OCI-LY7 (cell line): ENCODE results near the gene TMEM109. TPM values are rescaled to one million over a fixed set of nuclear protein-coding genes. Genes with fewer than 3 reads are reported as not detected.

Source experiments
- BruUV-seq: library from RNA; stranded (reverse); fragments of 400-500 nt; replicated peaks from 2 replicates; lab custom pipeline; 2021; lab: Mats Ljungman, UMichigan
- CTCF ChIA-PET: fragments of 300-600 bp; sonication (Branson Sonifier 250); formaldehyde crosslinking; loops from one replicate; lab custom pipeline; 2022; ENCODE audit warnings: antibody characterized with exemption; ENCODE audit not compliant: unreplicated experiment; lab: Charles Lee
- POLR2A ChIA-PET: fragments of 300-600 bp; sonication (Branson Sonifier 250); formaldehyde crosslinking; loops from one replicate; lab custom pipeline; 2022; ENCODE audit warnings: antibody characterized with exemption; lab: Charles Lee
- DNase-seq: peaks from one replicate; pipeline ENCODE4 v3.0.0-alpha.2; 2015; ENCODE audit warnings: low spot score
- H2AFZ ChIP-seq: fragments of 200-600 bp; sonication (generic), shearing (Covaris generic); 2 replicates; pipeline ENCODE4 v1.6.1; 2014; ENCODE audit warnings: mild to moderate bottlenecking, antibody characterized with exemption, low read length, moderate library complexity
- H3K27ac ChIP-seq: fragments of 200-600 bp; sonication (generic); 2 replicates; pipeline ENCODE4 v1.5.1; 2014; ENCODE audit warnings: mixed run types, low read depth, mild to moderate bottlenecking, moderate library complexity, low read length, inconsistent platforms; ENCODE audit not compliant: poor library complexity, severe bottlenecking
- H3K36me3 ChIP-seq: fragments of 200-600 bp; sonication (generic); 2 replicates; pipeline ENCODE4 v1.6.1; 2014; ENCODE audit warnings: mild to moderate bottlenecking, antibody characterized with exemption, low read length, moderate library complexity, mixed read lengths; ENCODE audit not compliant: insufficient read depth
- H3K4me1 ChIP-seq: fragments of 200-600 bp; sonication (generic); 2 replicates; pipeline ENCODE4 v1.5.1; 2014; ENCODE audit warnings: mild to moderate bottlenecking, low read length; ENCODE audit not compliant: insufficient read depth, poor library complexity, severe bottlenecking
- H3K4me2 ChIP-seq: fragments of 200-600 bp; sonication (generic); 2 replicates; pipeline ENCODE4 v1.6.1; 2014; ENCODE audit warnings: mild to moderate bottlenecking, low read length
- H3K4me3 ChIP-seq: fragments of 200-600 bp; sonication (generic); 2 replicates; pipeline ENCODE4 v1.5.1; 2014; ENCODE audit warnings: mild to moderate bottlenecking, low read depth, low read length; ENCODE audit not compliant: poor library complexity, severe bottlenecking
- H3K79me2 ChIP-seq: fragments of 200-600 bp; sonication (generic); 2 replicates; pipeline ENCODE4 v1.6.1; 2016; ENCODE audit warnings: low read depth, mild to moderate bottlenecking, low read length, moderate library complexity, mixed read lengths; ENCODE audit not compliant: insufficient read depth
- H3K9me2 ChIP-seq: fragments of 200-600 bp; sonication (generic); 2 replicates; pipeline ENCODE4 v1.6.1; 2016; ENCODE audit warnings: mild to moderate bottlenecking, low read length, mixed read lengths; ENCODE audit not compliant: insufficient read depth
- H3K9me3 ChIP-seq: fragments of 200-600 bp; sonication (generic); 2 replicates; pipeline ENCODE4 v1.6.1; 2014; ENCODE audit warnings: mild to moderate bottlenecking, mixed run types, low read length, mixed read lengths
- H4K20me1 ChIP-seq: fragments of 200-600 bp; sonication (generic); 2 replicates; pipeline ENCODE4 v1.6.1; 2014; ENCODE audit warnings: mild to moderate bottlenecking, antibody characterized with exemption, low read length, moderate library complexity, mixed read lengths; ENCODE audit not compliant: insufficient read depth
- CTCF ChIP-seq: fragments of 200-600 bp; sonication (generic); conservative IDR thresholded peaks from 2 replicates; pipeline ENCODE4 v1.5.1; 2014; ENCODE audit warnings: mild to moderate bottlenecking, antibody characterized with exemption, low read length, moderate library complexity, mixed read lengths
- EZH2phosphoT487 ChIP-seq: fragments of 200-600 bp; sonication (generic); IDR thresholded peaks from 2 replicates; pipeline ENCODE4 v1.6.1; 2018; ENCODE audit warnings: low read depth, borderline replicate concordance, mild to moderate bottlenecking, mixed run types, antibody characterized with exemption, low read length, moderate library complexity, mixed read lengths
- intact Hi-C: fragments of 100-400 bp; cut with micrococcal nuclease; formaldehyde crosslinking; loops from one replicate; pipeline ENCODE4 v1.10.0; 2022; ENCODE audit not compliant: unreplicated experiment
- total RNA-seq, 2 experiments: library from RNA; depleted of rRNA in 1 of 2; stranded (reverse); fragments of >200 nt in 1 of 2; shearing (Covaris generic) in 1 of 2; gene quantifications; 2 replicates each; pipeline ENCODE4 v1.2.3, GENCODE V29; 2014 to 2022

TMEM109 gene
- total RNA-seq, 2 experiments from 2014 or later, result 57.0 to 67.8 TPM

GRCh38 chr11:60935676-60936442 lies 21.9 kb downstream of the TMEM109 start:
- DNase-seq, result no peak
- H3K36me3 ChIP-seq, result peaks cover 7% of the 10 kb centered on the region; the same call in 1 of the 2 replicates
- intact Hi-C loops, result no loop called here
- H4K20me1 ChIP-seq, result no peaks in the 10 kb centered on the region
- no peak overlapping the region for H3K27ac ChIP-seq
- H3K4me3 ChIP-seq, result no peak overlapping the region
- H3K4me1 ChIP-seq, result peaks cover 31% of the 10 kb centered on the region
- no peaks in the 10 kb centered on the region for H3K79me2 ChIP-seq
- ChIA-PET POLR2A (interaction anchor here (1.4 kb wide), 1 partner anchor 20 kb away, joined by 3 read pairs; no protein-coding TSS in a partner anchor), CTCF (interaction anchor here (0.7 kb wide), 1 partner anchor 20 kb away, joined by 4 read pairs; no protein-coding TSS in a partner anchor)
- TF ChIP-seq EZH2phosphoT487 (no peak), CTCF (no peak)
- H3K9me2 ChIP-seq, result no peaks in the 10 kb centered on the region
- H3K9me3 ChIP-seq, result no peaks in the 10 kb centered on the region
- no TSS peak for BruUV-seq
- H2AFZ ChIP-seq, result no peak overlapping the region
- H3K4me2 ChIP-seq, result no peak overlapping the region

GRCh38 chr11:60936467-60937143 lies 22.6 kb downstream of the TMEM109 start:
- Histone ChIP-seq H3K9me2 (no peaks in the 10 kb centered on the region), H2AFZ (no peak overlapping the region), H3K4me1 (peaks cover 31% of the 10 kb centered on the region), H4K20me1 (no peaks in the 10 kb centered on the region), H3K27ac (no peak overlapping the region), H3K4me2 (no peak overlapping the region), H3K9me3 (no peaks in the 10 kb centered on the region), H3K36me3 (peaks cover 13% of the 10 kb centered on the region; the same call in 1 of the 2 replicates), H3K4me3 (no peak overlapping the region), H3K79me2 (no peaks in the 10 kb centered on the region)
- POLR2A ChIA-PET, result no interaction called here
- intact Hi-C loops, result no loop called here
- TF ChIP-seq EZH2phosphoT487 (no peak), CTCF (no peak)
- BruUV-seq, result no TSS peak
- CTCF ChIA-PET, result no interaction called here
- DNase-seq, result no peak

GRCh38 chr11:60937144-60937527 lies 23.2 kb downstream of the TMEM109 start:
- DNase-seq, result no peak
- no peak for TF ChIP-seq CTCF
- TF ChIP-seq EZH2phosphoT487, result no peak
- Histone ChIP-seq H3K4me1 (peaks cover 31% of the 10 kb centered on the region), H3K27ac (no peak overlapping the region), H2AFZ (no peak overlapping the region), H3K36me3 (peaks cover 15% of the 10 kb centered on the region; the same call in 1 of the 2 replicates), H3K4me3 (no peak overlapping the region), H3K79me2 (no peaks in the 10 kb centered on the region), H4K20me1 (no peaks in the 10 kb centered on the region), H3K4me2 (no peak overlapping the region), H3K9me3 (no peaks in the 10 kb centered on the region), H3K9me2 (no peaks in the 10 kb centered on the region)
- intact Hi-C loops, result no loop called here
- CTCF ChIA-PET, result no interaction called here
- POLR2A ChIA-PET, result no interaction called here
- no TSS peak for BruUV-seq
